GM12801 (cell line): ENCODE results near the gene TANC1.

Experiments
- TF ChIP-seq, protein P1 (sequence below): IDR thresholded peaks from one replicate; pipeline ENCODE4 v1.5.1; 2011; ENCODE audit warnings: control low read depth; ENCODE audit not compliant: insufficient read length; ENCODE audit errors: extremely low read depth

The TANC1 gene

DNA sequence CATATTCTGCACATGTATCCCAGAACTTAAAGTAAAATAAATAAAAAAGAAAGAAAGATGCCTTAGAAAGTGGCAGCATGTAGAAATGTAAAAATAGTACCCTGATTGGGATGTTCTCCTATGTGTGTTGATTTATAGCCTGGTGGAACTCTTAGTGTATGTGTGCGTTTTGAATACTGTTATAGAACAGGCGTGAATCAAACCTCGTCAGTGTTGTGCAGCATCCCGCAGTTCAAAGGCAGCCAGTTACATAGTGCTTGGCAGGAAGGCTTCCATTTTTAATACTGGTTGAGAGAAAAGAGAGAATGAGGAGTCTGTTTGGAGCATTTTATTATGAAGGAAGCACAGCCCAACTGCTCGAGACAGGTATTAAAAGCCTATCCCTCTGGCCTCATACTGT lies 49.4 kb downstream of the TANC1 start:
- TF ChIP-seq, protein P1, sequence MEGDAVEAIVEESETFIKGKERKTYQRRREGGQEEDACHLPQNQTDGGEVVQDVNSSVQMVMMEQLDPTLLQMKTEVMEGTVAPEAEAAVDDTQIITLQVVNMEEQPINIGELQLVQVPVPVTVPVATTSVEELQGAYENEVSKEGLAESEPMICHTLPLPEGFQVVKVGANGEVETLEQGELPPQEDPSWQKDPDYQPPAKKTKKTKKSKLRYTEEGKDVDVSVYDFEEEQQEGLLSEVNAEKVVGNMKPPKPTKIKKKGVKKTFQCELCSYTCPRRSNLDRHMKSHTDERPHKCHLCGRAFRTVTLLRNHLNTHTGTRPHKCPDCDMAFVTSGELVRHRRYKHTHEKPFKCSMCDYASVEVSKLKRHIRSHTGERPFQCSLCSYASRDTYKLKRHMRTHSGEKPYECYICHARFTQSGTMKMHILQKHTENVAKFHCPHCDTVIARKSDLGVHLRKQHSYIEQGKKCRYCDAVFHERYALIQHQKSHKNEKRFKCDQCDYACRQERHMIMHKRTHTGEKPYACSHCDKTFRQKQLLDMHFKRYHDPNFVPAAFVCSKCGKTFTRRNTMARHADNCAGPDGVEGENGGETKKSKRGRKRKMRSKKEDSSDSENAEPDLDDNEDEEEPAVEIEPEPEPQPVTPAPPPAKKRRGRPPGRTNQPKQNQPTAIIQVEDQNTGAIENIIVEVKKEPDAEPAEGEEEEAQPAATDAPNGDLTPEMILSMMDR = no peak

DNA sequence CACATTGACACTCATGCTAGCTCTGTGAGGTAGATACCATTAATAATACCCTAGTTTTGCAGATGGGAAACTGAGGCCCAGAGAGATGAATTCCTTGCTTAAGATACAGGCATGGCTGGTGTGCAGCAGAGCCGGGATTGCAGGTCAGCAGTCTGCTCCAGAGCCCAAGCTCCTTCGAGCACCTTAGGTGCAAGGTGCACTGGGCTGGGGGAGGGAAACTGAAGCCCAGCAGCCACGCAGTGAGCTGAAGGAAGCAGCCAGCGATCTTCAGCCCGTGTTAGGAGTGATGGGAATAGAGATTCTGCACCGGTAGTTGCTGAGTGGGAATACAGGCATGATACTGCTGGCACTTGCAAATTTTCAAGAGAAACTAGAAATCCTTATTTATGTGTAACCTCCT lies 50.6 kb downstream of the TANC1 start:
- TF ChIP-seq, protein P1 = no peak

DNA sequence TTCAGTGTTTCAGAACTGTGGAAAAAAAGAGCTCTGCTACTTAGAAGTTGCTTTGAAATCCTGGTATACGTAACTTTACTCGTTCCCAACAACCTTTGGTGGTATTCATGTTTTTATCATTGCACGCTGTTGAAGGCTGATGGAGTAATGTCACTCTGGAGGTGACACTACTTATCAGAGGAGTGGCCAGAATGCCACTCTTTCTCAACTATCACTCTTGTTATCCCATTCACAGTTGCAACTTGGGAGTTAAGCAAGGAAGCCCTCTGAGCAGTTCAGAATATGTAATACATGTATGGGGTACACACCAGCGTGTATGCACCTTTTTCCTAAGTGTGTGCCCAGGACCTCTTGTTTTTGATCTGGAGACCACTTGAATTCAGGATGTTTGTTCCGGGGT lies 53.6 kb downstream of the TANC1 start:
- TF ChIP-seq, protein P1 = no peak

DNA sequence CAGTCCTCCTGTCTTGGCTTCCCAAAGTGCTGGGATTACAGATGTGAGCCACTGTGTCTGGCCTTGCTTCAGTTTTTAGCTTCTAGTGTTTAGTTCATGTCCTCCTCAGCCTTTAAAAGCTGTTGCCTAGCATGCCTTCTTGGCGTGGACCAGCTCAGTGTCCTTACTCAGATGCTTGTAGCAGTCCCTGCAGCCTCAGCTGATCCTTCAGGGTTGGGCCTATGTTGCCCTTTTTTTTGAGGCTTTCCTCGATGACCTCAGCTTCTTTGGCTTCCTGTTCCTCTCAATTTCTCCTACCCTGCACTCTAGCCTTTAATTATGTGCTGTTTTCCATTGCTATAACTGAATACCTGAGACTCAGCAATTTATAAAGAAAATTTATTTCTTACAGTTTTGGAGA lies 57.7 kb downstream of the TANC1 start:
- TF ChIP-seq, protein P1 = no peak

DNA sequence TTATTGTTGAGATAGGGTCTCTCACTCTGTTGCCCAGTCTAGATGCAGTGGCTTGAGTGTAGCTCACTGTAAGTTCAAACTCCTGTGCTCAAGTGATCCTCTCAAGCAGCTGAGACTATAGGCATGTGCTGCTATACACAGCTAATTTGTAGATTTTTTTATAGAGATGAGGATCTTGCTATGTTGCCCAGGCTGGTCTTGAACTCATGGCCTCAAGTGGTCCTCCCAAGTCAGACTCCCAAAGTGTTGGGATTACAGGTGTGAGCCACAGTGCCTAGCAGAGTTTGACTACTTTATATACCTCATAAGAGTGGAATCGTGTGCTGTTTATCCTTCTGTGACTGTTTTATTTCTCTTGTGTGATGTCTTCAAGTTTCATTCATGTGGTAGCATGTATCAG lies 60.3 kb downstream of the TANC1 start:
- TF ChIP-seq, protein P1 = no peak

DNA sequence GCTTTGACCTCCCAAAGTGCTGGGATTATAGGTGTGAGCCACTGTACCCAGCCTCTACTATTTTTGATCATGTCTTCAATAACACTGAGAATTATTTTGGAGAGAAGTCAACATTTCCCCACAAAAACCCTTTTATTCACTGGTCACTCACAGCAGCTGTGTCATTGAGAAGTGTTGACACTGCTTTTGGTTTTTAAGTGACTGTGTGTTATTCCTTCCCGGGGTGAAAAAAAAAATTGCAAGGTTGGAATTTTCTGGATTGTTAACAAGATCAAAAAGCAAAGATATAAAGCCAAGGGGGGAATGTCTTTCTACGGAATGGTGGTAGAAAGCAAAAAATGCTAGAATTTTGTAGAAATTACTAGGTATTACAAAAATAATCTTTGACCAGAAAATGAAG lies 61.5 kb downstream of the TANC1 start:
- TF ChIP-seq, protein P1 = no peak

DNA sequence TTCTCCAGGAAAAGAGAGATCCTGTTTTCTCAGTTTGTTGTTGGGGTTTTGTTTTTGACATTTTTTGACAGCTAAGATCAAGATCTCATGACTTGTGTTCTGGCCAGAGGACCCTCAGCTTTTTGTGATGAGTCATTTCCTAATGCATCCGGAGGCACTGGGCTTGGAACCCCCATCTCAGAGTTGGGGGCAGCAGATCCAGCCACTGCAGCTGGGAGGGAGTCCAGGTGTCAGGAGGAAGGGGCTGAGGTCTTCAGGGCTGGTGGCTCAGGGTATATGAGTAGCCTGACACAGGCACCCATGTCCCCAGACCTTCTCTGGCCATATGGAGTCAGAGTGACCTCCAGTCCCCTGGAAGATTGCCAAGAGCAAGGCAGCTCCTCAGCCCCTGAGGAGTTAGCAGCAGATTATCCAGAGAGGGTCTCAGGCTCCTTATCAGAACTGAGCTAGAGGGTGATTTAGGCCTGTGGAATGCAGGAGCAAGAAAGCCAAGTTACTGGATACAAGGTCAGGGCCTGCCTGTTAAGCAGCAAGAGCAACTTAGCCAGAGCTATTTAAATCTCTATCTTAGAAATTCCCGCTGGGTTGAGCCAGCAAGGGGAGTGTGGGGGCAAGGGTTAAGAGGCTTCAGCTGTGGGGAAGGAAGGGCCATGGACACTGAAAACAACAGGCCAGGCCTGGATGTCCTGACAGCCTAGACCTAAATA lies 62.4 kb downstream of the TANC1 start:
- TF ChIP-seq, protein P1 = no peak
